Lung (tissue), 12 donors: Measurements from ENCODE around the gene ATP8B3. TPM values are rescaled to one million over a fixed set of nuclear protein-coding genes. Genes with fewer than 3 reads are reported as not detected.

Source experiments
- ATAC-seq: fragments of 200-7000 bp; cut with Tn5 transposase; one replicate; pipeline ENCODE4 v1.9.1; 2020; ENCODE audit warnings: moderate number of reproducible peaks; ENCODE audit not compliant: insufficient read depth, low FRiP score
- DNase-seq, 3 donors: peaks; one replicate each; pipeline ENCODE4 v3.0.0-alpha.2; 2013 to 2017
- H3K27ac ChIP-seq, 2 donors: one replicate each; pipeline ENCODE4 v1.5.1; 2013; ENCODE audit warnings: mild to moderate bottlenecking in 2 of 2, moderate library complexity in 2 of 2, control low read depth in 1 of 2, inconsistent platforms in 1 of 2, low read depth in 1 of 2, low read length in 1 of 2
- H3K27me3 ChIP-seq, 3 donors: one replicate each; pipeline ENCODE4 v1.5.1; 2013; ENCODE audit warnings: low read length in 2 of 3; ENCODE audit not compliant: control insufficient read depth in 3 of 3, insufficient read depth in 3 of 3
- H3K36me3 ChIP-seq, 4 donors: one replicate each; pipeline ENCODE4 v1.5.1; 2013; ENCODE audit warnings: low read length in 4 of 4, mild to moderate bottlenecking in 1 of 4, moderate library complexity in 1 of 4; ENCODE audit not compliant: control insufficient read depth in 4 of 4, insufficient read depth in 4 of 4
- H3K4me1 ChIP-seq, 5 donors: one replicate each; pipeline ENCODE4 v1.5.1; 2013; ENCODE audit warnings: low read length in 5 of 5, mild to moderate bottlenecking in 2 of 5, moderate library complexity in 1 of 5; ENCODE audit not compliant: control insufficient read depth in 5 of 5, insufficient read depth in 5 of 5
- H3K4me3 ChIP-seq: one replicate; pipeline ENCODE4 v1.5.1; 2013; ENCODE audit warnings: mild to moderate bottlenecking, control low read depth, moderate library complexity
- H3K9ac ChIP-seq, 2 donors: one replicate each; pipeline ENCODE4 v1.5.1; 2013; ENCODE audit warnings: low read length in 2 of 2, control low read depth in 1 of 2; ENCODE audit not compliant: insufficient read depth in 1 of 2
- H3K9me3 ChIP-seq, 4 donors: one replicate each; pipeline ENCODE4 v1.5.1; 2013; ENCODE audit warnings: low read length in 3 of 4, mild to moderate bottlenecking in 1 of 4, moderate library complexity in 1 of 4; ENCODE audit not compliant: control insufficient read depth in 4 of 4, insufficient read depth in 3 of 4
- WGBS, 2 donors: extraction: QIAGEN DNeasy Blood & Tissue Kit; methylation state at CpG; one replicate each; pipeline ENCODE4 v1.1.7; 2013; 5-methylcytosine and 5-hydroxymethylcytosine counted together
- polyA plus RNA-seq, 2 donors: library from polyadenylated mRNA; stranded (reverse); fragments of 200-250 nt; gene quantifications; one replicate each; pipeline ENCODE4 v1.2.1, GENCODE V29; 2013
- total RNA-seq, 2 donors: library from RNA; depleted of rRNA in 1 of 2; stranded (reverse); fragments of >200 nt in 1 of 2; gene quantifications; one replicate each; pipeline ENCODE4 v1.2.1, GENCODE V29; 2014 to 2021
- TF ChIP-seq, protein P1 (sequence below): IDR thresholded peaks from 2 replicates; pipeline ENCODE4 v1.5.1; 2012; ENCODE audit warnings: mild to moderate bottlenecking; ENCODE audit errors: control extremely low read depth, extremely low read depth
- donor health status: control.
- donor health status: control.
- donor health status: Bipolar disorder and iron deficiency.
- donor health status: healthy.
- donor health status: DM: yes; HTN: yes; CAD: no.

The ATP8B3 gene
- total and polyA plus RNA-seq, 4 donors = 0.69 to 2.4 (median 1.8) TPM

DNA sequence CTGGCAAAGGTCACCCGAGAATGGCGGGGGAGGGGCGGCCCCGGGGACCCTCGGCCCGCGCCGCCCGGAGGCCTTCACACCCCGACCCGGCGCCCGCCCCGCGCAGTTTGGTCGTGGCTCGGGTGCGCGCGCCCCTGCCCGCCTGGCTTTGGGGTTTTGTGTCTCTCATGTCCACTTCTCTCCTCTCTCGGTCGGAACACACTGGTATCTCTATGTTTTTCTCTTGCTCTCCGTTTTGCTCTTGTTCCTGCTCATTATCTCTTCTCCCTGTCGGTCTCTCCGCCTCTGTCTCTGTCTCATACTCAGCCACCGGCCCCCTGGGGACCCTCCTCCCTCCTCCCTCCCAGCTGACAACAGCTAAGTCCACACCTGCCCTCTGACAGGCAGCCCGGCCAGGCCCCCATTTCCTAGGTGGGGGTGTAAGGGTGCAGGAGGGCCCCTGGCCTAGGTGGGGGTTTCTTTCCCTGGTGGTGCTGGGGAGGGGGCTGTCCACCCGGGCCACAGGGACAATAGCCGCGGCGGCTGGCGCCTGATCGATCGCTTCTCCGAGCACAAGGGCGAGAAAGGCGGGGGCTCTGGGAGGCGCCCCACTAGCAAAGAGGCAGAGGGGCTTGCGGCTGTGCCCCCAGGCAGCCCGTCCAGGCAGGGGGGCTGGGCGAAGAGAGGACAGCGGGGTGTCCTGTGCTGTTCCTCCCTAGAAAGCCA is 56.5 kb downstream of the ATP8B3 start:
- Histone ChIP-seq H3K36me3 (no peaks in the 10 kb centered on the region), H3K4me1 (peaks cover 0 to 12% (median 0%) of the 10 kb centered on the region in 5 donors), H3K4me3 (no peak overlapping the region), H3K9ac (no peak overlapping the region), H3K9me3 (peaks cover 0 to 6% (median 0%) of the 10 kb centered on the region in 4 donors), H3K27me3 (peaks cover 66 to 79% (median 66%) of the 10 kb centered on the region in 3 donors), H3K27ac (no peak overlapping the region)
- 2 to 3% methylated on average over 37 to 43 of the region's 43 CpGs for WGBS, 2 donors
- ATAC-seq = no peak
- DNase-seq = no peak
- TF ChIP-seq, protein P1, sequence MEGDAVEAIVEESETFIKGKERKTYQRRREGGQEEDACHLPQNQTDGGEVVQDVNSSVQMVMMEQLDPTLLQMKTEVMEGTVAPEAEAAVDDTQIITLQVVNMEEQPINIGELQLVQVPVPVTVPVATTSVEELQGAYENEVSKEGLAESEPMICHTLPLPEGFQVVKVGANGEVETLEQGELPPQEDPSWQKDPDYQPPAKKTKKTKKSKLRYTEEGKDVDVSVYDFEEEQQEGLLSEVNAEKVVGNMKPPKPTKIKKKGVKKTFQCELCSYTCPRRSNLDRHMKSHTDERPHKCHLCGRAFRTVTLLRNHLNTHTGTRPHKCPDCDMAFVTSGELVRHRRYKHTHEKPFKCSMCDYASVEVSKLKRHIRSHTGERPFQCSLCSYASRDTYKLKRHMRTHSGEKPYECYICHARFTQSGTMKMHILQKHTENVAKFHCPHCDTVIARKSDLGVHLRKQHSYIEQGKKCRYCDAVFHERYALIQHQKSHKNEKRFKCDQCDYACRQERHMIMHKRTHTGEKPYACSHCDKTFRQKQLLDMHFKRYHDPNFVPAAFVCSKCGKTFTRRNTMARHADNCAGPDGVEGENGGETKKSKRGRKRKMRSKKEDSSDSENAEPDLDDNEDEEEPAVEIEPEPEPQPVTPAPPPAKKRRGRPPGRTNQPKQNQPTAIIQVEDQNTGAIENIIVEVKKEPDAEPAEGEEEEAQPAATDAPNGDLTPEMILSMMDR = no peak

DNA sequence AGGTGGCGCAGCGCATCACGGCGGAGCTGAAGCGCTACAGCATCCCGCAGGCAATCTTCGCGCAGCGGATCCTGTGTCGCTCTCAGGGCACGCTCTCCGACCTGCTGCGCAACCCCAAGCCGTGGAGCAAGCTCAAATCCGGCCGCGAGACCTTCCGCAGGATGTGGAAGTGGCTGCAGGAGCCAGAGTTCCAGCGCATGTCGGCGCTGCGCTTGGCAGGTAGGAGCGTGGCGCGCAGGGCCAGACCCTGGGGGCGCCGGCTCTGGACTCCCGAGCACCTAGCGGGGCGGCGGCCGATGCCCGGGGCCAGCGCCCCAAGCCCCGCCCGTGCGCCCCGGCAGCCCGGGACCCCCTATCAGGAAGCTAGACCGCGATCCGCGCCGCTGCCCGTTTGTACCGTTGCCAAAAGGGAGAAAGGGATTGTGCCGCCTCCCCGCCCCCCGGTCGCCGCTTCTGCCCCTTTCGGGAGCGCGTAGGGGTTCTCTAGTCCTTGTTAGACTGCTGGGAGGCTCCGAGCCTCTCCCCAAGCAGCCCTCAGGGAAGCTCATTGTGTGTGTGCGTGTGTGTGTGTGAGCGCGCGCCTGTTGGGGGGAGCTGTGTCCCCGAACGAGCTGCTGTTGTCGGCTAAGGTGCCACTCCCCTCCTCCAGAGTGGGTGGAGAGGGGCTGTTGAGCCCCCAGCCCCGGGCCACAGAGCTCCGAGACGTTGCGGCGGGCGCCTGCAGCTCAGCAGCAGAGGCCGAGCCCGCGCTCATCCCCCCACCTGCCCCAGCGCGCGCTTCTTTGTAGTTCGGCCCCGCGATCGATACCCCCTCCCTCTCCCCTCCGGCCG is 57.2 kb downstream of the ATP8B3 start:
- WGBS, 2 donors = 1 to 2% methylated on average over 71 to 80 of the region's 80 CpGs
- H3K27ac ChIP-seq = no peak overlapping the region
- no peaks in the 10 kb centered on the region for H3K36me3 ChIP-seq
- H3K9me3 ChIP-seq = peaks cover 0 to 6% (median 0%) of the 10 kb centered on the region in 4 donors
- no peak for ATAC-seq
- TF ChIP-seq, protein P1 = no peak
- no peak for DNase-seq
- peaks cover 0 to 13% (median 0%) of the 10 kb centered on the region in 5 donors for H3K4me1 ChIP-seq
- no peak overlapping the region for H3K9ac ChIP-seq
- no peak overlapping the region for H3K4me3 ChIP-seq
- H3K27me3 ChIP-seq = peaks cover 62 to 79% (median 67%) of the 10 kb centered on the region in 3 donors

DNA sequence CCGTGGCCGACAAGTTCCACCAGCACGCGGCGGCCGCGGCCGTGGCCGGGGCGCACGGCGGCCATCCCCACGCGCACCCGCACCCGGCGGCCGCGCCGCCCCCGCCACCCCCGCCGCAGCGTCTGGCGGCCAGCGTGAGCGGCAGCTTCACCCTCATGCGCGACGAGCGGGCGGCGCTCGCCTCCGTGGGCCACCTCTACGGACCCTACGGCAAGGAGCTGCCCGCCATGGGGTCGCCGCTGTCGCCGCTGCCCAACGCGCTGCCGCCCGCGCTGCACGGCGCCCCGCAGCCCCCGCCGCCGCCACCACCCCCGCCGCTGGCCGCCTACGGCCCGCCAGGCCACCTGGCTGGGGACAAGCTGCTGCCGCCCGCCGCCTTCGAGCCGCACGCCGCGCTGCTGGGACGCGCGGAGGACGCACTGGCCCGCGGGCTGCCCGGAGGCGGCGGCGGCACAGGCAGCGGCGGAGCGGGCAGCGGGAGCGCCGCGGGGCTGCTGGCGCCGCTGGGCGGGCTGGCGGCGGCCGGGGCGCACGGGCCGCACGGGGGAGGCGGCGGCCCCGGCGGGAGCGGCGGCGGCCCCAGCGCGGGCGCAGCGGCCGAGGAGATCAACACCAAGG is 57.9 kb downstream of the ATP8B3 start:
- Histone ChIP-seq H3K4me3 (no peak overlapping the region), H3K36me3 (no peaks in the 10 kb centered on the region), H3K27me3 (peaks cover 59 to 77% (median 62%) of the 10 kb centered on the region in 3 donors), H3K4me1 (peaks cover 0 to 18% (median 0%) of the 10 kb centered on the region in 5 donors), H3K9me3 (peaks cover 0 to 6% (median 0%) of the 10 kb centered on the region in 4 donors), H3K9ac (no peak overlapping the region), H3K27ac (no peak overlapping the region)
- ATAC-seq (no peak), DNase-seq (no peak)
- TF ChIP-seq, protein P1 = no peak
- 2 to 3% methylated on average over 44 to 105 of the region's 105 CpGs for WGBS, 2 donors
